HL-60/S4 (cell line): ENCODE data around the gene PKM.

Source experiments
- in situ Hi-C: fragments of 300-500 bp; cut with MboI; formaldehyde crosslinking; loops from 2 replicates; pipeline ENCODE4 v1.14.3; 2022; ENCODE audit warnings: low sequenced_read_pairs

PKM gene

GRCh38 chr15:72161361-72162132 is 69.4 kb downstream of the PKM start:
- in situ Hi-C loops, result no loop called here

GRCh38 chr15:72160696-72161245 is 70.2 kb downstream of the PKM start:
- in situ Hi-C loops, result no loop called here

- in situ Hi-C loops, result loop anchor here (10.0 kb wide), 1 partner anchor 412 kb away; no protein-coding TSS in a partner anchor
Observed at GRCh38 chr15:72156928-72157327, 74.1 kb downstream of the PKM start.

GRCh38 chr15:72155635-72156616 is 75.1 kb downstream of the PKM start:
- in situ Hi-C loops, result loop anchor here (10.0 kb wide), 1 partner anchor 411 kb away; no protein-coding TSS in a partner anchor

- in situ Hi-C loops, result loop anchor here (10.0 kb wide), 1 partner anchor 410 kb away; no protein-coding TSS in a partner anchor
Observed at GRCh38 chr15:72155003-72155621, 75.9 kb downstream of the PKM start.

GRCh38 chr15:72154316-72154715 is 76.7 kb downstream of the PKM start:
- in situ Hi-C loops, result loop anchor here (10.0 kb wide), 1 partner anchor 410 kb away; no protein-coding TSS in a partner anchor

- in situ Hi-C loops, result loop anchor here (10.0 kb wide), 1 partner anchor 409 kb away; no protein-coding TSS in a partner anchor
Observed at GRCh38 chr15:72153269-72154000, 77.6 kb downstream of the PKM start.
